Measurements from ENCODE around the gene COL20A1. TPM values are rescaled to one million over a fixed set of nuclear protein-coding genes. Genes with fewer than 3 reads are reported as not detected.

Gene COL20A1
- total RNA-seq, 1 donor from 2014 or later = not detected

- no peak for DNase-seq (ENCODE audit: extremely low spot score in 2 of 2)
- Histone ChIP-seq H3K9me3 (no peaks in the 10 kb centered on the region), H3K27me3 (no peaks in the 10 kb centered on the region), H3K36me3 (no peaks in the 10 kb centered on the region), H3K27ac (no peak overlapping the region), H3K4me3 (no peak overlapping the region), H3K4me1 (peaks cover 1% of the 10 kb centered on the region)
- TF ChIP-seq POLR2AphosphoS5 (IDR thresholded peaks at IDR 0.05; ENCODE audit: insufficient read depth in 1 of 2, low read depth in 1 of 2) (no peak), POLR2A (IDR thresholded peaks at IDR 0.05) (no peak), CTCF (IDR thresholded peaks at IDR 0.05) (no peak)
- intact Hi-C loops (cut with DNase I) = no loop called here
Observed at GRCh38 chr20:63315731-63316491, 22.9 kb downstream of the COL20A1 start.

GRCh38 chr20:63316502-63316921, 23.5 kb downstream of the COL20A1 start:
- DNase-seq (ENCODE audit: extremely low spot score in 2 of 2) = no peak
- no peak overlapping the region for H3K4me3 ChIP-seq
- no peaks in the 10 kb centered on the region for H3K36me3 ChIP-seq
- H3K27ac ChIP-seq = no peak overlapping the region
- no peaks in the 10 kb centered on the region for H3K27me3 ChIP-seq
- peaks cover 7% of the 10 kb centered on the region for H3K4me1 ChIP-seq
- no peaks in the 10 kb centered on the region for H3K9me3 ChIP-seq
- intact Hi-C loops (cut with DNase I) = no loop called here
- no peak for TF ChIP-seq CTCF (IDR thresholded peaks at IDR 0.05)
- TF ChIP-seq POLR2AphosphoS5 (IDR thresholded peaks at IDR 0.05; ENCODE audit: insufficient read depth in 1 of 2, low read depth in 1 of 2) = no peak
- no peak for TF ChIP-seq POLR2A (IDR thresholded peaks at IDR 0.05)

GRCh38 chr20:63317061-63317460, 24.1 kb downstream of the COL20A1 start:
- Histone ChIP-seq H3K4me1 (peaks cover 7% of the 10 kb centered on the region), H3K4me3 (no peak overlapping the region), H3K27ac (no peak overlapping the region), H3K9me3 (no peaks in the 10 kb centered on the region), H3K36me3 (no peaks in the 10 kb centered on the region), H3K27me3 (no peaks in the 10 kb centered on the region)
- no peak for TF ChIP-seq CTCF (IDR thresholded peaks at IDR 0.05)
- no peak for TF ChIP-seq POLR2AphosphoS5 (IDR thresholded peaks at IDR 0.05; ENCODE audit: insufficient read depth in 1 of 2, low read depth in 1 of 2)
- TF ChIP-seq POLR2A (IDR thresholded peaks at IDR 0.05) = no peak
- no peak for DNase-seq (ENCODE audit: extremely low spot score in 2 of 2)
- intact Hi-C loops (cut with DNase I) = no loop called here

GRCh38 chr20:63317601-63318291, 24.8 kb downstream of the COL20A1 start:
- Histone ChIP-seq H3K9me3 (no peaks in the 10 kb centered on the region), H3K27ac (no peak overlapping the region), H3K36me3 (no peaks in the 10 kb centered on the region), H3K27me3 (no peaks in the 10 kb centered on the region), H3K4me3 (no peak overlapping the region), H3K4me1 (peaks cover 7% of the 10 kb centered on the region)
- intact Hi-C loops (cut with DNase I) = no loop called here
- DNase-seq (ENCODE audit: extremely low spot score in 2 of 2) = no peak
- TF ChIP-seq POLR2AphosphoS5 (IDR thresholded peaks at IDR 0.05; ENCODE audit: insufficient read depth in 1 of 2, low read depth in 1 of 2) (no peak), CTCF (IDR thresholded peaks at IDR 0.05) (no peak), POLR2A (IDR thresholded peaks at IDR 0.05) (no peak)

Data from vagina (tissue), 2 donors.